ENCODE measurements around the gene CTAG1B. TPM values are rescaled to one million over a fixed set of nuclear protein-coding genes. Genes with fewer than 3 reads are reported as not detected.

The CTAG1B gene
- total and polyA plus RNA-seq, 2 of the 8 experiments (the other 6 are each of a cell fraction or from before 2014, with no cell fraction given), result not detected

DNA sequence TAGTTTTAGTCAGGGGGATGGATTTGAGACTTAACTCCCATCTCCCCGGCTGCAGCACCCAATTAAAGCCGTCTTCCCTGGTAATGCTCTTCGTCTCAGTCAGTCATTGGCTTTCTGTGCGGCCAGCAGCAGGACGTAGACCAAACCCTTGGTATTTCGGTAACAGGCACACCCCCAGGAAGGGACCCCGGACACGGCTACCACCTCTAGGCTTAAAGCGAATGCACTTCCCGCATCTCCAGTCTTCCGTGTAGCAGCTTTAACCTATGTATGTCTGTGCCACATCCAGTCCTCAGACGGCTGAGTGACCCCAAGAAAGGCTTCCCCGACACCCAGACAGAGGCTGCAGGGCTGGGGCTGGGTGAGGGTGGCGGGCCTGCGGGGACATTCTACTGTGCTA is 35.8 kb upstream of the CTAG1B start (continued):
- TF ChIP-seq EGR1 (IDR thresholded peaks at IDR 0.05; ENCODE audit: borderline replicate concordance, low read depth, low read length), result no peak
- TF ChIP-seq USF2 (IDR thresholded peaks at IDR 0.05; ENCODE audit: low read length), result no peak
